Heart left ventricle (tissue), 13 donors: Measurements from ENCODE around the gene TECPR2.

ENCODE experiments used
- POLR2A ChIP-seq, 2 donors: fragments of 450-650 bp; IDR thresholded peaks; one replicate each; pipeline ENCODE4 v1.6.1; 2017; ENCODE audit warnings: antibody characterized with exemption in 2 of 2, mild to moderate bottlenecking in 2 of 2, moderate library complexity in 2 of 2
- TF ChIP-seq, protein P1 (sequence below), 12 donors: fragments of 200-600 bp; sonication (generic) in 4 of 12; IDR thresholded peaks; one replicate each; pipeline versions ENCODE4 v1.5.0 to v1.8.0; 2018 to 2022; ENCODE audit warnings: antibody characterized with exemption in 12 of 12, mild to moderate bottlenecking in 5 of 12
- donor health status: ischemic (EF 13 %, LVEDD 7.1; RV severe dilation, severe dysfunction).
- donor health status: DM: no; HTN: yes; CAD: no.
- donor health status: DM: no; HTN: no; CAD: no.
- donor health status: ischemic (EF 25% LVEDD 6.9; RV normal size, moderate dysfunction).
- donor health status: ischemic (EF 25% LVEDD 5.7; RV mildly dilated, moderate dysfunction).
- donor health status: ischemic (EF 35%, LVEDD 5.7; RV mildly dilated, moderate dysfunction).
- donor health status: nonischemic (EF 11% LVEDD 7.7; RV severe dilation, severe dysfunction).
- donor health status: DM: yes; HTN: yes; CAD: no.
- donor health status: PGD.
- donor health status: ischemic (EF 29% LVEDD 5.4; RV normal size, mild dysfunction).
- donor health status: nonischemic (EF 23%, LVEDD 6.1; RV moderate dilation, normal function).

DNA sequence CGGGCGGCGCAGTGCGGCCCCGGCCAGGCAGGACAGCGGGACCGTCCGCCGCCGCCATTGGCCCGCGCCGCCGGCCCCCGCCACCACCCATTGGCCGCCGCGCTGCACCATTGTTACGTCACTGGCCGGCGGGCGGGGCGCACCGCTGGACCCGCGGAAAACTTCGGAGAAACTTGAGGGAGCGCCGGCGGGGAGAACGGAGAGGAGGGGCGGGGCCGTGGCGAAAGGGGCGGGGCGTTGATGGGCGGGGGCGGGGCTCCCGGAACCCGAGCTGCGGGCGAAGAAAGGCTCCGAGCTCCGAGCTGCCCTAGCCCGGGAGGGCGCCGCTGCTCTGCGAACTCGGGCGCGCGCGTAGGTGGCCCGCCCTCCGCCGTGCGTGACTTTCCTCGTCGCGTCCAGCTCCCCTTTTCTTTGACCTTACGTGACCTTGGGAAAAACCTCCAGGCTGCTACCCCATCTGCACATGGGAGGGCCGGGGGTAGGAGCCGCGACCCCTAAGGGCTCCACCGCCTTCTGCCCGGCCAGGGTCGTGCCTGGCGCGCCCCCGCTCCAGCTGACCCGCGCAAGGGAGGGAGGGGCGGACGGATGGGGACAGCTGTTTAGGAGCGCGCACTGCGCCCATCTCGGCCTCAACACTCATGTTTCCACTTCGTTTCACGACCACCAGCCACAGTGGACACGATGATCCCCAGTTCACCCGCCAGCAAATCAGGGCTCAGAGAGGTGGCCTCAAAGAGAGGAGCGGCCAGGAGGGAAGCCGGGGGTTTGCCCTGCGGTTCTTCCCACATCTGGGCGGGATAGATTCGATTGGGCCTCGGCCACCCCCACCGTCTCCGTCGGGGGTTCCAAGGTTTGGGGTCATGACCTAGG is 147.2 kb downstream of the TECPR2 start, which contains the start of gene ANKRD9:
- TF ChIP-seq, protein P1, sequence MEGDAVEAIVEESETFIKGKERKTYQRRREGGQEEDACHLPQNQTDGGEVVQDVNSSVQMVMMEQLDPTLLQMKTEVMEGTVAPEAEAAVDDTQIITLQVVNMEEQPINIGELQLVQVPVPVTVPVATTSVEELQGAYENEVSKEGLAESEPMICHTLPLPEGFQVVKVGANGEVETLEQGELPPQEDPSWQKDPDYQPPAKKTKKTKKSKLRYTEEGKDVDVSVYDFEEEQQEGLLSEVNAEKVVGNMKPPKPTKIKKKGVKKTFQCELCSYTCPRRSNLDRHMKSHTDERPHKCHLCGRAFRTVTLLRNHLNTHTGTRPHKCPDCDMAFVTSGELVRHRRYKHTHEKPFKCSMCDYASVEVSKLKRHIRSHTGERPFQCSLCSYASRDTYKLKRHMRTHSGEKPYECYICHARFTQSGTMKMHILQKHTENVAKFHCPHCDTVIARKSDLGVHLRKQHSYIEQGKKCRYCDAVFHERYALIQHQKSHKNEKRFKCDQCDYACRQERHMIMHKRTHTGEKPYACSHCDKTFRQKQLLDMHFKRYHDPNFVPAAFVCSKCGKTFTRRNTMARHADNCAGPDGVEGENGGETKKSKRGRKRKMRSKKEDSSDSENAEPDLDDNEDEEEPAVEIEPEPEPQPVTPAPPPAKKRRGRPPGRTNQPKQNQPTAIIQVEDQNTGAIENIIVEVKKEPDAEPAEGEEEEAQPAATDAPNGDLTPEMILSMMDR (IDR thresholded peaks at IDR 0.05), result peak in 3 of 12 donors; percentile 14 to 18 (median 17)
- peak in 1 of 2 donors; percentile 60 for TF ChIP-seq POLR2A (IDR thresholded peaks at IDR 0.05)
